Effector memory CD4-positive, alpha-beta T cell (primary cell): ENCODE data around the gene PLCD4.
A peak's percentile ranks its signal among the peaks of the same experiment; 100 is the strongest.

Experiments used
- DNase-seq, 3 donors: peaks; one replicate each; pipeline ENCODE4 v3.0.0-alpha.2; 2020
- H3K27ac ChIP-seq: 2 replicates; pipeline ENCODE4 v1.7.0; 2013; ENCODE audit warnings: mild to moderate bottlenecking, low read length, moderate library complexity; ENCODE audit not compliant: insufficient read depth, poor library complexity, severe bottlenecking
- H3K27me3 ChIP-seq: replicated peaks from 2 replicates; pipeline ENCODE4 v1.7.0; 2013; ENCODE audit warnings: mild to moderate bottlenecking, low read length; ENCODE audit not compliant: insufficient read depth, control insufficient read depth, poor library complexity, severe bottlenecking
- H3K36me3 ChIP-seq: 2 replicates; pipeline ENCODE4 v1.7.0; 2013; ENCODE audit warnings: mild to moderate bottlenecking, low read length, moderate library complexity; ENCODE audit not compliant: control insufficient read depth, insufficient read depth
- H3K4me1 ChIP-seq: 2 replicates; pipeline ENCODE4 v1.7.0; 2013; ENCODE audit warnings: low read length, mild to moderate bottlenecking; ENCODE audit not compliant: control insufficient read depth, insufficient read depth, poor library complexity, severe bottlenecking
- H3K4me3 ChIP-seq: 2 replicates; pipeline ENCODE4 v1.7.0; 2013; ENCODE audit warnings: low read length, low read depth, mild to moderate bottlenecking; ENCODE audit not compliant: insufficient read depth, poor library complexity, severe bottlenecking
- H3K9me3 ChIP-seq: 2 replicates; pipeline ENCODE4 v1.7.0; 2013; ENCODE audit warnings: mild to moderate bottlenecking, low read length, moderate library complexity; ENCODE audit not compliant: control insufficient read depth

PLCD4 gene

GRCh38 chr2:218570850-218571249 lies 36.8 kb upstream of the PLCD4 start:
- H3K27me3 ChIP-seq, result no peaks in the 10 kb centered on the region
- peak overlapping the region; percentile 99 for H3K27ac ChIP-seq
- peaks cover 15% of the 10 kb centered on the region for H3K36me3 ChIP-seq
- H3K4me1 ChIP-seq, result peaks cover 33% of the 10 kb centered on the region
- no peaks in the 10 kb centered on the region for H3K9me3 ChIP-seq
- no peak overlapping the region for H3K4me3 ChIP-seq
- DNase-seq, result no peak

DNA sequence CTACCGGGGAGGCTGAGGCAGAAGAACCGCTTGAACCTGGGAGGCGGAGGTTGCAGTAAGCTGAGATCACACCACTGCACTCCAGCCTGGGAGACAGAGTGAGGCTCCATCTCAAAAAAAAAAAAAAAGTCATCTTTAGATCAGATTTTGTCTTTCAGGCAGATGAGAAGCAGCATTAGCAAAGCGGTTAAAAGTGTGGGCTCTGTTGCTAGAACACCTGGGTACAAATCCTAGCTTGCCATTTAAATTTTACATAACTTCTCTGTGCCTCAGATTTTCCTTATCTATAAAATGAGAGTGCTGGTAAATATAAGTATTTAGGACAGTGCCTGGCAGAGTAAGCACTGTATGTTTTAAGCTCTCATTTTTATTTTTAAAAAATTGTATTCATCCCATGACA lies 30.8 kb upstream of the PLCD4 start:
- peaks cover 28% of the 10 kb centered on the region for H3K36me3 ChIP-seq
- no peak overlapping the region for H3K27ac ChIP-seq
- no peaks in the 10 kb centered on the region for H3K9me3 ChIP-seq
- no peak for DNase-seq
- H3K27me3 ChIP-seq, result no peaks in the 10 kb centered on the region
- H3K4me1 ChIP-seq, result no peaks in the 10 kb centered on the region
- no peak overlapping the region for H3K4me3 ChIP-seq

DNA sequence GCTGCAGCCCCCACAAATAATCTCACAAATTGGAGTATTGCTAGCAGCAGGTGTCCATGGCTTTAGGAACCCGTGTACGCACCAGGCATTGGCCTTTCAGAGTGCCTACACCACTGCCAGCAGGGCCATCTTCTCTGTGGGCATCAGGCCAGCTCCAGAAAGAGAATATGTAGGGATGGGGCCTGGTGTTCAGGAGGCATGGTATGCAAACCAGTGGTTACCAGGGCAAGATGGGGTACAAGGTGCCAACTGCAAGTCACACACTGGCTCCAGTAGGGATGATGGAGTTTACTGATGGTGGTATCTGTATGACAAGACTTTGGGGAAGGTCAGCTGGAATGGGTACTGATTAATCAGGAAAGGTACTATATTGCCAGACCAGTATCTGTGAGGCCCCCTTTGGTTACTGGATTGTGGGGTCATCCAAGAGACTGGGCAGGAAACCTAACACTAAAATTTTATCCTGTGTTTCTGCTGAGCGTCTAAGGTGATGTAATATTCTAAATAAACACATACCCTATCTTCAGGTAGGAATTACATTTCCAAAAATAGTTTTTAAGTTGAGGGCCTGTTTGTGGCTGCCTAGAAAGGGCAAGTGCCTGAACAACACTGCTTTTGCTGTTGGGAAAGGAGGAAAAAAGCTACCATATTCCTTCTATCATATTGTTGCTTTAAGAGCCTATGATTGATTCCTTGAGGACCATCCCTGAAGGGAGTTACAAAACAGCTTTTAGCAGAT lies 30.0 kb upstream of the PLCD4 start:
- Histone ChIP-seq H3K27me3 (no peaks in the 10 kb centered on the region), H3K9me3 (no peaks in the 10 kb centered on the region), H3K4me3 (no peak overlapping the region), H3K4me1 (no peaks in the 10 kb centered on the region), H3K27ac (no peak overlapping the region), H3K36me3 (peaks cover 30% of the 10 kb centered on the region)
- DNase-seq, result no peak

DNA sequence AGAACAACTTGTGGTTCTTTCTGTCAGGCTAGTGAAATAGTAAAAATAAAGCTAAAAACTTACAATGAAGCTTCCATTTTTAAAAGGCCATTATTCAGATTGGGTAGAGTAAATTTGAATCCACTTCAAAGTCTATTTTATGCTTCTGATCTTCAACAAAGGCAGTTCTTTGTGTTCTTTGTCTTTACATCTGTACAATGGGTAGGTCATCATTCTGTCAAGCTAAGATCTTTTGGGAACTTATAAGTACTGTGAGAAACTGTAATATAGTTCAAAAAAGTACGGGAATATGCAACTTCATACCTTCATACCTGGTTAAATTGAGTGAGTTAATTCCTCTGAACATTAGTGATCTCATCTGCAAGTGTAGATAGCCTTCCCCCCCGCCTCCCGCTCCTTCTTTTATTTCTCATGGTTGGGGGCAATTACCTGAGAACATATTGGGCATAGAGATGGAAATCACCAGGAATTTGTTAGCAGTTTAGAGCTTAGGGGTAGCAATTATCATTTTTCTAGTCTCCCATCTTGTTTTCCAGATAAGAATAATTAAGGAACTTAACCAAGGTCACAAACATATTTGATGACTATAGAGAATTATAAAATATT lies 29.3 kb upstream of the PLCD4 start:
- peaks cover 35% of the 10 kb centered on the region for H3K36me3 ChIP-seq
- no peaks in the 10 kb centered on the region for H3K27me3 ChIP-seq
- H3K4me1 ChIP-seq, result no peaks in the 10 kb centered on the region
- no peak overlapping the region for H3K4me3 ChIP-seq
- H3K27ac ChIP-seq, result no peak overlapping the region
- DNase-seq, result no peak
- H3K9me3 ChIP-seq, result no peaks in the 10 kb centered on the region

- no peak for DNase-seq
- Histone ChIP-seq H3K4me3 (no peak overlapping the region), H3K36me3 (peaks cover 50% of the 10 kb centered on the region)
Measured at GRCh38 chr2:218582076-218582475, 25.6 kb upstream of the PLCD4 start.

DNA sequence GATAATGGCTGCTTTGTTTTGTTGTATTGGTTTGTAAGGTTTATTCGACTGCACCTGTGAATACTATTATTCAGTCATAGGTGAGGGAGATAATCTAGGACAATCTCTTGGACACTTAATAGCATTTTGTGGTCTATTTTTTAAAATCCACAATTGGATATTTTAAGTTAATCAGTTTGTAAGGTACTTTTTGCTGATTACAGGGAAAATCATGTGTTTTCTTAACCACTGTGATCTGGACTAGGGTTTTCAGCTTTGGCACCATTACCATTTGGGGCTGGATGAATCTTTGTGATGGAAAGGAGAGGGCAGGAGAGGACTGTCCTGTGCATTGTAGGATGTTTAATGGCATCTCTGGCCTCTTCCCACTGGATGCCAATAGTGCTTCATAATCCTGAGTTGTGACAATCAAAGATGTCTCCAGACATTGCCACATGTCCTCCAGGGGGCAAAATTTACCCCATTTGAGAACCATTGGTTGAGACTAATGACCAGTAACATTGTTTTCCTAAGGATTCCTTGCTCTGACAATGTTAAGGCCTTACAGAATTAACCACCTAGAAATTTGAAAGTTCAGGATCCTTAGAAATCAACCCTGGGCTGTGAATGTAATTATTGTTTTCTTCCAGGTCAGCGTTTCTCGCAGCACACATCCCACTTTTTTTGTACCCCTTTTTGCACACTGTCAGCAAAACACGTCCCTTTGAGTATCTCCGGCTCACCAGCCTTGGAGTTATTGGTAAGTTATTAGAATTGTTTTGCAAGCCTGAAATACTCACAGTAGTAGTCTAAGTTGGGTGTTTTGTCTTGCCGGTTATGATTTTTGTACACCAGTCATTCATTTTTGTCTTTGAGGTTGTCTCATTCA lies 23.5 kb upstream of the PLCD4 start:
- H3K36me3 ChIP-seq, result peaks cover 68% of the 10 kb centered on the region

More at GRCh38 chr2:218582076-218582475, 25.6 kb upstream of the PLCD4 start:
- H3K27me3 ChIP-seq, result no peaks in the 10 kb centered on the region
- H3K4me1 ChIP-seq, result no peaks in the 10 kb centered on the region
- H3K9me3 ChIP-seq, result no peaks in the 10 kb centered on the region
- H3K27ac ChIP-seq, result no peak overlapping the region

GRCh38 chr2:218585541-218585940 lies 22.2 kb upstream of the PLCD4 start:
- no peaks in the 10 kb centered on the region for H3K4me1 ChIP-seq
- H3K9me3 ChIP-seq, result no peaks in the 10 kb centered on the region
- no peak overlapping the region for H3K27ac ChIP-seq
- H3K27me3 ChIP-seq, result no peaks in the 10 kb centered on the region
- peaks cover 77% of the 10 kb centered on the region for H3K36me3 ChIP-seq
- no peak overlapping the region for H3K4me3 ChIP-seq
- DNase-seq, result no peak

More for the DNA sequence above, 23.5 kb upstream of the PLCD4 start:
- Histone ChIP-seq H3K27ac (no peak overlapping the region), H3K27me3 (no peaks in the 10 kb centered on the region), H3K4me1 (no peaks in the 10 kb centered on the region), H3K9me3 (no peaks in the 10 kb centered on the region), H3K4me3 (no peak overlapping the region)
- no peak for DNase-seq

DNA sequence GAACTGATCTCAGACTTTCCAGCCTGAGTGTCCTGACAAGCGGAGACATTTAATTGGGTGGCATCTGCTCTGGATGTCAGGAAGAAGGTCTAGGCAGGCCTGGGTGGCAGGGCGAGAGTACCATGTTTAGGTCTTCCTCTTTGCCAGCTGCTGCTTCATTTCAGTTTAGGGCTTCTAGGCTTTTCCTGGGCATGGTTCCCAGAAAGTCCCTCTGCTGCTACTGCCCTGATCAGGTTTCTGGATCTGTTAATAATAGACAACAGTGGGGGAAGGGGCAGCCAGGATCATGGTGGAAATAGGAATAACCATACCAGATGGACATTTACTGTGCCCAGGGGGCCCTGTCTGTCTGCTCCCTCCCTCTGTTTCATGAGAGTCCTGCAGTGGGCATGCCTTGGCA lies 2.3 kb upstream of the PLCD4 start:
- H3K27ac ChIP-seq, result no peak overlapping the region
- no peaks in the 10 kb centered on the region for H3K4me1 ChIP-seq
- no peak for DNase-seq
- H3K36me3 ChIP-seq, result no peaks in the 10 kb centered on the region
- no peaks in the 10 kb centered on the region for H3K9me3 ChIP-seq
- no peaks in the 10 kb centered on the region for H3K27me3 ChIP-seq
- H3K4me3 ChIP-seq, result no peak overlapping the region

- Histone ChIP-seq H3K36me3 (no peaks in the 10 kb centered on the region), H3K9me3 (no peaks in the 10 kb centered on the region)
- no peak for DNase-seq
Measured at GRCh38 chr2:218615868-218616315, 8.2 kb downstream of the PLCD4 start.

More at GRCh38 chr2:218615868-218616315, 8.2 kb downstream of the PLCD4 start:
- Histone ChIP-seq H3K4me1 (no peaks in the 10 kb centered on the region), H3K4me3 (no peak overlapping the region), H3K27ac (no peak overlapping the region), H3K27me3 (no peaks in the 10 kb centered on the region)
